ENCODE measurements around the gene DDHD1. TPM values are rescaled to one million over a fixed set of nuclear protein-coding genes. Genes with fewer than 3 reads are reported as not detected.

Gene DDHD1
- total RNA-seq, 1 experiment from 2014 or later = 10.6 TPM

GRCh38 chr14:53187921-53188463 is 34.9 kb upstream of the DDHD1 start:
- Histone ChIP-seq H3K27ac (ENCODE audit: low read length) (no peak overlapping the region), H3K9me2 (replicated peaks; ENCODE audit: low read length) (no peaks in the 10 kb centered on the region), H3K27me3 (ENCODE audit: low read length) (no peaks in the 10 kb centered on the region), H2AFZ (ENCODE audit: low read length) (no peak overlapping the region), H3K4me1 (ENCODE audit: insufficient read depth, low read length) (peaks cover 5% of the 10 kb centered on the region; the same call in 1 of the 2 replicates), H4K20me1 (ENCODE audit: low read length) (no peaks in the 10 kb centered on the region), H3K4me3 (ENCODE audit: low read length) (no peak overlapping the region), H3K9me3 (ENCODE audit: low read length) (no peaks in the 10 kb centered on the region), H3F3A (ENCODE audit: low read length, unreplicated experiment) (no peaks in the 10 kb centered on the region), H3K4me2 (ENCODE audit: low read length) (no peak overlapping the region), H3K36me3 (ENCODE audit: low read depth, low read length) (no peaks in the 10 kb centered on the region), H3K79me2 (ENCODE audit: low read length) (no peaks in the 10 kb centered on the region), H3K9ac (ENCODE audit: low read length) (no peak overlapping the region)
- POLR2A ChIA-PET (ENCODE audit: unreplicated experiment) = no interaction called here
- CTCF ChIA-PET = no interaction called here
- ATAC-seq (no peak), DNase-seq (no peak)
- TF ChIP-seq CTCF (conservative IDR thresholded peaks at IDR 0.05; ENCODE audit: low read depth, low read length) (no peak), EZH2 (IDR thresholded peaks at IDR 0.05; ENCODE audit: low read length, unreplicated experiment) (no peak), EZH2phosphoT487 (IDR thresholded peaks at IDR 0.05; ENCODE audit: borderline replicate concordance, low read length) (no peak)
- intact Hi-C loops (cut with micrococcal nuclease) = no loop called here
- no TSS peak for BruUV-seq (replicated peaks)

GRCh38 chr14:53186532-53186931 is 33.4 kb upstream of the DDHD1 start:
- no peak for TF ChIP-seq CTCF (conservative IDR thresholded peaks at IDR 0.05; ENCODE audit: low read depth, low read length)
- TF ChIP-seq EZH2phosphoT487 (IDR thresholded peaks at IDR 0.05; ENCODE audit: borderline replicate concordance, low read length) = no peak
- TF ChIP-seq EZH2 (IDR thresholded peaks at IDR 0.05; ENCODE audit: low read length, unreplicated experiment) = no peak
- Histone ChIP-seq H3K9me2 (replicated peaks; ENCODE audit: low read length) (no peaks in the 10 kb centered on the region), H3K4me3 (ENCODE audit: low read length) (no peak overlapping the region), H3K79me2 (ENCODE audit: low read length) (no peaks in the 10 kb centered on the region), H4K20me1 (ENCODE audit: low read length) (no peaks in the 10 kb centered on the region), H3K9ac (ENCODE audit: low read length) (no peak overlapping the region), H3K9me3 (ENCODE audit: low read length) (no peaks in the 10 kb centered on the region), H3K4me2 (ENCODE audit: low read length) (no peak overlapping the region), H3K4me1 (ENCODE audit: insufficient read depth, low read length) (peaks cover 5% of the 10 kb centered on the region; the same call in 1 of the 2 replicates), H2AFZ (ENCODE audit: low read length) (no peak overlapping the region), H3K27ac (ENCODE audit: low read length) (no peak overlapping the region), H3K36me3 (ENCODE audit: low read depth, low read length) (no peaks in the 10 kb centered on the region), H3K27me3 (ENCODE audit: low read length) (no peaks in the 10 kb centered on the region), H3F3A (ENCODE audit: low read length, unreplicated experiment) (no peaks in the 10 kb centered on the region)
- DNase-seq = no peak
- no TSS peak for BruUV-seq (replicated peaks)
- intact Hi-C loops (cut with micrococcal nuclease) = no loop called here
- CTCF ChIA-PET = no interaction called here
- no peak for ATAC-seq
- POLR2A ChIA-PET (ENCODE audit: unreplicated experiment) = no interaction called here

- ChIA-PET POLR2A (ENCODE audit: unreplicated experiment) (no interaction called here), CTCF (no interaction called here)
- Histone ChIP-seq H3K27ac (ENCODE audit: low read length) (no peak overlapping the region), H3K9ac (ENCODE audit: low read length) (no peak overlapping the region), H3F3A (ENCODE audit: low read length, unreplicated experiment) (no peaks in the 10 kb centered on the region), H3K4me1 (ENCODE audit: insufficient read depth, low read length) (no peaks in the 10 kb centered on the region), H3K27me3 (ENCODE audit: low read length) (no peaks in the 10 kb centered on the region), H3K4me2 (ENCODE audit: low read length) (no peak overlapping the region), H3K4me3 (ENCODE audit: low read length) (no peak overlapping the region), H3K79me2 (ENCODE audit: low read length) (no peaks in the 10 kb centered on the region), H3K9me2 (replicated peaks; ENCODE audit: low read length) (no peaks in the 10 kb centered on the region), H3K36me3 (ENCODE audit: low read depth, low read length) (no peaks in the 10 kb centered on the region), H3K9me3 (ENCODE audit: low read length) (no peaks in the 10 kb centered on the region), H4K20me1 (ENCODE audit: low read length) (no peaks in the 10 kb centered on the region), H2AFZ (ENCODE audit: low read length) (no peak overlapping the region)
- TF ChIP-seq EZH2 (IDR thresholded peaks at IDR 0.05; ENCODE audit: low read length, unreplicated experiment) (no peak), EZH2phosphoT487 (IDR thresholded peaks at IDR 0.05; ENCODE audit: borderline replicate concordance, low read length) (no peak), CTCF (conservative IDR thresholded peaks at IDR 0.05; ENCODE audit: low read depth, low read length) (no peak)
- ATAC-seq (no peak), DNase-seq (no peak)
- no TSS peak for BruUV-seq (replicated peaks)
- intact Hi-C loops (cut with micrococcal nuclease) = no loop called here
Measured at GRCh38 chr14:53183611-53184010, 30.5 kb upstream of the DDHD1 start.
